ENCODE results near the gene VPREB3.

Gene VPREB3

DNA sequence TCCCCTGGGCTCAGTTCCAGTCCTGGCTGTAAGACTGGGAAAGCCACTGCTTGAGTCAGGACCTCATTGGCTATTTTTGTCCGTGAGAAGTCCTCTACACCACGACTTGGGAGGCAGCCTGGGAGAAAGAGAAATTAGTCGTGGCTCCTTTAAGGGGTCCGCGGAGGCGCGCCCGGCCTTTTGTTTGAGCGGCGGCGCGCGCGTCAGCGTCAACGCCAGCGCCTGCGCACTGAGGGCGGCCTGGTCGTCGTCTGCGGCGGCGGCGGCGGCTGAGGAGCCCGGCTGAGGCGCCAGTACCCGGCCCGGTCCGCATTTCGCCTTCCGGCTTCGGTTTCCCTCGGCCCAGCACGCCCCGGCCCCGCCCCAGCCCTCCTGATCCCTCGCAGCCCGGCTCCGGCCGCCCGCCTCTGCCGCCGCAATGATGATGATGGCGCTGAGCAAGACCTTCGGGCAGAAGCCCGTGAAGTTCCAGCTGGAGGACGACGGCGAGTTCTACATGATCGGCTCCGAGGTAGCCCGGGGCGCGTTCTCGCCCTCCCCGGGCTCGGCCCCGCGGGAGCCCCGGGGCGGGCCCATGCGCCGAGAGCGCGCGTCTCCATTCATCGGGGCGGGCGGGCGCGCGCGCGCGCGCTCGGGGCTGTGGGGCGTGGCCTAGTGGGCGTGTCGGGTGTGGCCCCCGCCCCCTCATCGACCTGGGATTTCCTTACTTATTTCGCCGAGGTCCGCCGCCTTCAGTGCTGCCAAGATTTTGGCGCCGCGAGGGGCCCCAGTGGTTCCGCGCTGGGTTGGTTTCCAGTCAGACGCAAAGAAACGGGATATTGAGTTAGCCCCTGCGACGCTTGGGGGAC, 32.8 kb upstream of the VPREB3 start, which contains the start of gene SMARCB1:
Gene SMARCB1, plus strand, starts transcription at position 215 of the 848 bp plus-strand sequence. Its CDS starts 204 bp downstream, at position 419.
- H3K4me3 Mint-ChIP-seq, result peak within 1 kb of the TSS; percentile 92
- peak within 1 kb of the TSS; percentile 94 for H3K27ac Mint-ChIP-seq
- H3K9me3 Mint-ChIP-seq, result no peaks in the 10 kb centered on the region
- peaks cover 44% of the 10 kb centered on the region for H3K4me1 Mint-ChIP-seq (ENCODE audit: low read depth)
- H3K27me3 Mint-ChIP-seq, result no peaks in the 10 kb centered on the region
- H3K36me3 Mint-ChIP-seq (ENCODE audit: low read depth), result peaks cover 9% of the 10 kb centered on the region

DNA sequence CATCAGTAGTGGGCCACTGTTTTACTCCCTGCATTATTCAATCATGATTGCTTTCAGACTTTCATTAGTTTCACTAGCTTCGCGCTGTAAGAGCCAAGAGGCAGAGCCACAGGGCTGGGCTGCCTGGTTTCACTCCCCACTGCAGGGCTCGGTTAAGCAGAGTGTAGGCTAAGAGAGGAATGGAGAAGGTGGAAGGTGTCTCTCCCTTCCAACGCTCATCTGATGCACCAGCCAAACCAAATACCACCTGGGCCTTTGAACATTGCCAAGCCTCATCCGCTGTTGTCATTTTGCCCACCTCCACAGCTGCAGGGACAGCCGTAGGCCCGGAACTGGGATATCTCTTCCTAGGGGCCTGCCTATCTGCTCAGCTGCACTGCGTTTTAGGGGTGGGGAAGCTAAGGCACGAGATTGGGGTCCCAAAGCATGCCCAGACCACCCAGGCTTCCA, 32.1 kb upstream of the VPREB3 start:
- H3K27me3 Mint-ChIP-seq, result no peaks in the 10 kb centered on the region
- no peaks in the 10 kb centered on the region for H3K9me3 Mint-ChIP-seq
- peak overlapping the region; percentile 94 for H3K27ac Mint-ChIP-seq
- H3K36me3 Mint-ChIP-seq (ENCODE audit: low read depth), result peaks cover 8% of the 10 kb centered on the region
- H3K4me1 Mint-ChIP-seq (ENCODE audit: low read depth), result peaks cover 38% of the 10 kb centered on the region
- peak overlapping the region; percentile 92 for H3K4me3 Mint-ChIP-seq

- peaks cover 31% of the 10 kb centered on the region for H3K4me1 Mint-ChIP-seq (ENCODE audit: low read depth)
- H3K27me3 Mint-ChIP-seq, result no peaks in the 10 kb centered on the region
- no peaks in the 10 kb centered on the region for H3K9me3 Mint-ChIP-seq
- H3K4me3 Mint-ChIP-seq, result no peak overlapping the region
- H3K36me3 Mint-ChIP-seq (ENCODE audit: low read depth), result peaks cover under 1% of the 10 kb centered on the region
- H3K27ac Mint-ChIP-seq, result peak overlapping the region; percentile 81
These were observed 30.0 kb upstream of the VPREB3 start for GRCh38 chr22:23784215-23784732.

DNA sequence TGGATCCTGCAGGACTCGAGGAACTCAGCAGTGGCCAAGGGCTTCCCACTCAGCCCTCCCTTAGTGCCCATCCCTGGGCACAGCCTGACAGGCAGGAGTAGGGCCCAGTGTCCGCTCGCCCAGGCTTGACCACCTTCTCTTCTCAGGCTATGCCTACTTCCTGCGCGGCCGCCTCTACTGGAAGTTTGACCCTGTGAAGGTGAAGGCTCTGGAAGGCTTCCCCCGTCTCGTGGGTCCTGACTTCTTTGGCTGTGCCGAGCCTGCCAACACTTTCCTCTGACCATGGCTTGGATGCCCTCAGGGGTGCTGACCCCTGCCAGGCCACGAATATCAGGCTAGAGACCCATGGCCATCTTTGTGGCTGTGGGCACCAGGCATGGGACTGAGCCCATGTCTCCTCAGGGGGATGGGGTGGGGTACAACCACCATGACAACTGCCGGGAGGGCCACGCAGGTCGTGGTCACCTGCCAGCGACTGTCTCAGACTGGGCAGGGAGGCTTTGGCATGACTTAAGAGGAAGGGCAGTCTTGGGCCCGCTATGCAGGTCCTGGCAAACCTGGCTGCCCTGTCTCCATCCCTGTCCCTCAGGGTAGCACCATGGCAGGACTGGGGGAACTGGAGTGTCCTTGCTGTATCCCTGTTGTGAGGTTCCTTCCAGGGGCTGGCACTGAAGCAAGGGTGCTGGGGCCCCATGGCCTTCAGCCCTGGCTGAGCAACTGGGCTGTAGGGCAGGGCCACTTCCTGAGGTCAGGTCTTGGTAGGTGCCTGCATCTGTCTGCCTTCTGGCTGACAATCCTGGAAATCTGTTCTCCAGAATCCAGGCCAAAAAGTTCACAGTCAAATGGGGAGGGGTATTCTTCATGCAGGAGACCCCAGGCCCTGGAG, 29.3 kb upstream of the VPREB3 start:
- Mint-ChIP-seq H3K4me3 (no peak overlapping the region), H3K27me3 (no peaks in the 10 kb centered on the region), H3K27ac (peak overlapping the region; percentile 81), H3K36me3 (ENCODE audit: low read depth) (no peaks in the 10 kb centered on the region), H3K4me1 (ENCODE audit: low read depth) (peaks cover 23% of the 10 kb centered on the region), H3K9me3 (no peaks in the 10 kb centered on the region)

GRCh38 chr22:23782703-23783102, 28.5 kb upstream of the VPREB3 start:
- peaks cover 16% of the 10 kb centered on the region for H3K4me1 Mint-ChIP-seq (ENCODE audit: low read depth)
- no peaks in the 10 kb centered on the region for H3K27me3 Mint-ChIP-seq
- no peaks in the 10 kb centered on the region for H3K36me3 Mint-ChIP-seq (ENCODE audit: low read depth)
- H3K4me3 Mint-ChIP-seq, result no peak overlapping the region
- no peaks in the 10 kb centered on the region for H3K9me3 Mint-ChIP-seq
- no peak overlapping the region for H3K27ac Mint-ChIP-seq

DNA sequence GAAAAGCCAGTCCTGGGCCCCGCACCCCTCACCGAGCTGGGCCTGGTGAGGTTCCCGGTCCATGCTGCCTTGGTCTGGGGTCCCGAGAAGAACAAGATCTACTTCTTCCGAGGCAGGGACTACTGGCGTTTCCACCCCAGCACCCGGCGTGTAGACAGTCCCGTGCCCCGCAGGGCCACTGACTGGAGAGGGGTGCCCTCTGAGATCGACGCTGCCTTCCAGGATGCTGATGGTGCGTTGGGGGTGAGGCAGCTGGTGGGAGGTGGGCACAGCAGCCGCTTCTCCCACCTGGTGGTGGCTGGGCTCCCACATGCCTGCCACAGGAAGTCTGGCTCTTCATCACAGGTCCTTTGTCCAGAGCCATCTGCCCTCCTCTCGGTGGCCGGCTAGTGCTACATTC, 28.0 kb upstream of the VPREB3 start:
- H3K27ac Mint-ChIP-seq, result no peak overlapping the region
- no peaks in the 10 kb centered on the region for H3K27me3 Mint-ChIP-seq
- H3K4me1 Mint-ChIP-seq (ENCODE audit: low read depth), result peaks cover 14% of the 10 kb centered on the region
- no peaks in the 10 kb centered on the region for H3K9me3 Mint-ChIP-seq
- H3K4me3 Mint-ChIP-seq, result no peak overlapping the region
- H3K36me3 Mint-ChIP-seq (ENCODE audit: low read depth), result no peaks in the 10 kb centered on the region

DNA sequence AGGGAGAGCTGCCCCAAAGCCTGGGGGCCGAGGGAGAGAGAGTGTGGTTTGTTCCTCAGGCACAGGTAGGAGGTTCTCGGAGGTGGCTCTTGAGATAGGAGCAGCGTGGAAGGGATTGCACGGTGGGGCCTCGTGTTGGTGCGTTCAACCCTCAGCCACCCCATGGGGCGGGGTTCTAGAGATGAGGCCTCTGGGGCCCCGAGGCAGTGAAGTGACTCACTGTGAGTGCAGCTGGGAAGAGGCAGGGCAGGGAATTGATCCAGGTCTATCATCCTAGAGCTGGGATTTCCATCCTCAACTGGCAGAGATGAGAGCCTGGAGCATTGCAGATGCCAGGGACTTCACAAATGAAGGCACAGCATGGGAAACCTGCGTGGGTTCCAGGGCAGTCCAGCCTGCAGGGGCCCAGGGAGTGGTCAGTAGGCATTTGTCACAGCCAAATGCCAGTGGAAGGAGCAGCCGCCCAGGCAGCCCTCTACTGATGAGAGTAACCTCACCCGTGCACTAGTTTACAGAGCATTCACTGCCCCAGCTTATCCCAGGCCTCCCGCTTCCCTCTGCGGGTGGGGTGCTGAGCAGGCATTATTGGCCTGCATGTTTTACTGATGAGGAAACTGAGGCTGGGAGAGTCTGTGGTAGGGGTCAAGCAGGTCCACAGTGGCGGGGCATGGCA, 27.4 kb upstream of the VPREB3 start:
- no peak overlapping the region for H3K27ac Mint-ChIP-seq
- H3K4me1 Mint-ChIP-seq (ENCODE audit: low read depth), result peaks cover 12% of the 10 kb centered on the region
- no peaks in the 10 kb centered on the region for H3K9me3 Mint-ChIP-seq

DNA sequence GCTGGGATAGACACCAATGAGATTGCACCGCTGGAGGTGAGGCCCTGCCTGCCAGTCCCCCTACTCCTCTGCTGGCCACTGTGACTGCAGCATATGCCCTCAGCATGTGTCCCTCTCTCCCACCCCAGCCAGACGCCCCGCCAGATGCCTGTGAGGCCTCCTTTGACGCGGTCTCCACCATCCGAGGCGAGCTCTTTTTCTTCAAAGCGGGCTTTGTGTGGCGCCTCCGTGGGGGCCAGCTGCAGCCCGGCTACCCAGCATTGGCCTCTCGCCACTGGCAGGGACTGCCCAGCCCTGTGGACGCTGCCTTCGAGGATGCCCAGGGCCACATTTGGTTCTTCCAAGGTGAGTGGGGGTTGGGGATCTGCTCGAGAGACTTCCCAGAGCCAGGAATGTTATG, 26.8 kb upstream of the VPREB3 start:
- H3K36me3 Mint-ChIP-seq (ENCODE audit: low read depth), result no peaks in the 10 kb centered on the region
- H3K27me3 Mint-ChIP-seq, result no peaks in the 10 kb centered on the region
- peaks cover 7% of the 10 kb centered on the region for H3K4me1 Mint-ChIP-seq (ENCODE audit: low read depth)
- no peaks in the 10 kb centered on the region for H3K9me3 Mint-ChIP-seq
- no peak overlapping the region for H3K4me3 Mint-ChIP-seq
- H3K27ac Mint-ChIP-seq, result no peak overlapping the region

More for the DNA sequence above, 27.4 kb upstream of the VPREB3 start:
- H3K27me3 Mint-ChIP-seq, result no peaks in the 10 kb centered on the region
- no peak overlapping the region for H3K4me3 Mint-ChIP-seq
- no peaks in the 10 kb centered on the region for H3K36me3 Mint-ChIP-seq (ENCODE audit: low read depth)

DNA sequence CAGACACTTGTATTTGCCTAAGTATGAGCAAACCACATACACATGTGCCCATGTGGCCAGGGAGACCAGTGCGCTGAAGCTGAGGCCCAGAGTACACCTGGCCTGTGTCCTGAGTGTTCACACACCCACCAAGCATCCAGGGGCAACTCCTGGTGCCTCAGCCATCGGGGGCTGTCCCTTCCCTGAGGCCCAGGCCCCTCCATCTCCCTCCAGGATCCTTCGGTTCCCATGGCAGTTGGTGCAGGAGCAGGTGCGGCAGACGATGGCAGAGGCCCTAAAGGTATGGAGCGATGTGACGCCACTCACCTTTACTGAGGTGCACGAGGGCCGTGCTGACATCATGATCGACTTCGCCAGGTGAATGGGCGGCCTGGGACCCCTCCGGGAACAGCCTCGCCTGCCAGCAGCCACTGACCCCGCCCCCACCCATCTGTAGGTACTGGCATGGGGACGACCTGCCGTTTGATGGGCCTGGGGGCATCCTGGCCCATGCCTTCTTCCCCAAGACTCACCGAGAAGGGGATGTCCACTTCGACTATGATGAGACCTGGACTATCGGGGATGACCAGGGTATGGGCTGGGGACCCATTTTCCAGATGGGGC, 26.0 kb upstream of the VPREB3 start:
- no peak overlapping the region for H3K27ac Mint-ChIP-seq
- no peaks in the 10 kb centered on the region for H3K9me3 Mint-ChIP-seq
- H3K4me3 Mint-ChIP-seq, result no peak overlapping the region
- H3K4me1 Mint-ChIP-seq (ENCODE audit: low read depth), result peaks cover 5% of the 10 kb centered on the region
- no peaks in the 10 kb centered on the region for H3K36me3 Mint-ChIP-seq (ENCODE audit: low read depth)
- no peaks in the 10 kb centered on the region for H3K27me3 Mint-ChIP-seq

DNA sequence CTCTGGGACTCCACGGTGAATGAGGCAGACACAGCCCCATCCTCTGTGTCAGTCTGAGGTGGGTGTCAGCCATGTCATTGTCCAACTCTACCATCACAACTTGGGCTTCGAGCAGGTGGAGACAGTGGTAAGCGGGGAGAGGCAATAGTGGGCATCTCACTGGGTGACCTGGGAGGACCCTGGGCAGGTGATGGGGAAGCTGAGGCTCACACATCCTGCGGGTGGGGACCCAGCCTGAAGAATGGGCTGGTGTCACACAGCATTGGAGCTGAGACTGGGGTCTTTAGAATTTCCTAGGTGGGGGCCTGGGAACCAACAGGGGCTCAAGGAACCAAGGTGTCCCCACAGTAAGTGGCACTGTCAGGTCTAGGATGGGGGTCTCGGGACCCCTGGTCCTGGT, 25.5 kb upstream of the VPREB3 start:
- Mint-ChIP-seq H3K4me1 (ENCODE audit: low read depth) (peaks cover 5% of the 10 kb centered on the region), H3K9me3 (no peaks in the 10 kb centered on the region), H3K36me3 (ENCODE audit: low read depth) (no peaks in the 10 kb centered on the region), H3K4me3 (no peak overlapping the region), H3K27ac (no peak overlapping the region), H3K27me3 (no peaks in the 10 kb centered on the region)

DNA sequence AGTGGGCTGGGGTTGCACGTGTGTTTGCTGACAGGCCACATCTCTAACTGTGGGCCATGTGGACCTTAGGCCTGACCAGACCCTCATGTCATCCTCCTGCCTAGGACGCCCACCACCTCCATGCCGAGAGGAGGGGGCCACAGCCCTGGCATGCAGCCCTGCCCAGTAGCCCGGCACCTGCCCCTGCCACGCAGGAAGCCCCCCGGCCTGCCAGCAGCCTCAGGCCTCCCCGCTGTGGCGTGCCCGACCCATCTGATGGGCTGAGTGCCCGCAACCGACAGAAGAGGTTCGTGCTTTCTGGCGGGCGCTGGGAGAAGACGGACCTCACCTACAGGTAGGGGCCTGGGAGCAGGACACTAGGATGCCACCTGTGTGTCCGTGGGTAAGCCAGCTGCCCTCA, 24.9 kb upstream of the VPREB3 start:
- no peak overlapping the region for H3K4me3 Mint-ChIP-seq
- H3K27me3 Mint-ChIP-seq, result no peaks in the 10 kb centered on the region
- H3K27ac Mint-ChIP-seq, result no peak overlapping the region
- H3K9me3 Mint-ChIP-seq, result no peaks in the 10 kb centered on the region
- peaks cover under 1% of the 10 kb centered on the region for H3K4me1 Mint-ChIP-seq (ENCODE audit: low read depth)
- no peaks in the 10 kb centered on the region for H3K36me3 Mint-ChIP-seq (ENCODE audit: low read depth)

DNA sequence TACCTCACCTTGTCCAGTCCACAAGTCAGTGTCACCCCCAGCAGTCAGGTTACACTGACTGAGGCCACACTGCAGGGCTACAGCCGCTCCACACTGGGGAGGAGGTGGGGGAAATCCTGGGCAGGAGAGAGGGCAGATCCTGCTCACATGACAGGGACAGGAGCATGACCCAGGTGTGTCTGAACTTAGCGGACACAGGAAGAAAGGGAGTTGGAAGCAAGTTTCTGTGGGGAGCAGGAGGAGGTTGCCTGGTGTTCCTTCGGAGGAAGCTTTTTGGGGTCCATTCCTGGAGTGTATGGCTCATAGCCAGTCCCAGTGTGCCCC, 24.3 kb upstream of the VPREB3 start:
- H3K4me1 Mint-ChIP-seq (ENCODE audit: low read depth), result no peaks in the 10 kb centered on the region
- H3K27ac Mint-ChIP-seq, result no peak overlapping the region
- H3K27me3 Mint-ChIP-seq, result no peaks in the 10 kb centered on the region
- H3K9me3 Mint-ChIP-seq, result no peaks in the 10 kb centered on the region
- no peak overlapping the region for H3K4me3 Mint-ChIP-seq
- no peaks in the 10 kb centered on the region for H3K36me3 Mint-ChIP-seq (ENCODE audit: low read depth)

DNA sequence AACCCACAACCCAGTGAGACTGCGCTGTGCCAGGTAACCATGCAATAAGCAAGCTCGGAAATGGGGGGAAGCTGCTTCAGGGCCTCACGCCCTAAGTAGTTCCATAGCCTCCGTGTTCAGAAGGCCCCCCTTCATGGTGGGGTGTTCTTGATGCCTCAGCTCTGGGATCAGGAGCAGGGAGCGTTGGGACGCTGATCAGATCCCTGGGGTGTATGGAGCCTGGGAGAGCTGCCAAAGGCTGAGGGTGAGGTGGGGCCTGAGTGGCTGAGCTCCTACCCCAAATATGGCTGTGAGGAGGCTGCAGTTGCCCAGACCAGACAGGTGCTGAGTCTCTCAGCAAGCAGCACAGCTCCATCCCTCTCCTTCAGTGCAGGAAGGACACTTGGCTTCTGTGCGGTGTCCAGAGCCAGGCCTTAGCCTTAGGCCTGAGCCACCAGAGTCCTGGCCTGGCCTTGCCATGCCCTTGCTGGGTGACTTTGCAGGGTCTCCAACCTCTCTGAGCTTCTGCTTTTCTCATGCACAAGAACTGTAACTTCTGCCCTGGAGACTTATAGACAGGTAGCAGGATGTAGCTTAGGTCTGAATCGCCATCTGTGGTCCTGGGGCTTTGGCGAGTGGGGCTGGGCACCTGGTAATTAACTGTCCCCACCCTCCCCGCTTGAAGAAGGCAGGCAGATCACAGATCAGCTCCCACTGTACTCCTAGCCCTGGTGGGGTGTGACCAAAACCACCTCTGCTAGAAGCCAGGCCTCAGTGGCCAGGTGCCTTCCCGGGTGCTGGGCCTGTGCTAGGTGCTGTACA, 23.8 kb upstream of the VPREB3 start:
- Mint-ChIP-seq H3K4me1 (ENCODE audit: low read depth) (no peaks in the 10 kb centered on the region), H3K27ac (no peak overlapping the region), H3K36me3 (ENCODE audit: low read depth) (no peaks in the 10 kb centered on the region), H3K27me3 (no peaks in the 10 kb centered on the region), H3K9me3 (no peaks in the 10 kb centered on the region), H3K4me3 (no peak overlapping the region)
